ENCODE results near the gene ADNP. TPM values are rescaled to one million over a fixed set of nuclear protein-coding genes. Genes with fewer than 3 reads are reported as not detected.

The ADNP gene
- total and polyA plus RNA-seq, 7 donors: 12.0 to 52.6 (median 41.5) TPM

DNA sequence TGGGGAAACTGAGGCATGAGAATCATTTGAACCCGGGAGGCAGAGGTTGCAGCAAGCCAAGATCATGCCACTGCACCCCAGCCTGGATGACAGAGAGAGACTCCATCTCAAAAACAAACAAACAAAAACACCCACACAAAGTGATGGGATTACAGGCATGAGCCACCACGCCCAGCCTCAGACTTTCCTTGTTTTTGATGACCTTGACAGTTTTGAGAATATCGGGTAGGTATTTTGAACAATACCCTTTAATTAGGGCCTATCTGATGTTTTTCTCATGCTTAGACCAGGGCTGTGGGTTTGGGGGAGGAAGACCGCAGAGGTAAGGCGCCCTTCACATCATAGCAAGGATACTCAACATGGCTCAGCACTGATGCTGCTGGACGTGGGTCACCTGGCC lies 63.4 kb downstream of the ADNP start:
- Histone ChIP-seq H3K27me3 (no peaks in the 10 kb centered on the region), H3K9me3 (no peaks in the 10 kb centered on the region), H3K4me1 (no peaks in the 10 kb centered on the region), H3K36me3 (no peaks in the 10 kb centered on the region), H3K27ac (no peak overlapping the region), H3K4me3 (no peak overlapping the region)
- intact Hi-C loops (cut with DNase I): no loop called here
- TF ChIP-seq, protein P1, sequence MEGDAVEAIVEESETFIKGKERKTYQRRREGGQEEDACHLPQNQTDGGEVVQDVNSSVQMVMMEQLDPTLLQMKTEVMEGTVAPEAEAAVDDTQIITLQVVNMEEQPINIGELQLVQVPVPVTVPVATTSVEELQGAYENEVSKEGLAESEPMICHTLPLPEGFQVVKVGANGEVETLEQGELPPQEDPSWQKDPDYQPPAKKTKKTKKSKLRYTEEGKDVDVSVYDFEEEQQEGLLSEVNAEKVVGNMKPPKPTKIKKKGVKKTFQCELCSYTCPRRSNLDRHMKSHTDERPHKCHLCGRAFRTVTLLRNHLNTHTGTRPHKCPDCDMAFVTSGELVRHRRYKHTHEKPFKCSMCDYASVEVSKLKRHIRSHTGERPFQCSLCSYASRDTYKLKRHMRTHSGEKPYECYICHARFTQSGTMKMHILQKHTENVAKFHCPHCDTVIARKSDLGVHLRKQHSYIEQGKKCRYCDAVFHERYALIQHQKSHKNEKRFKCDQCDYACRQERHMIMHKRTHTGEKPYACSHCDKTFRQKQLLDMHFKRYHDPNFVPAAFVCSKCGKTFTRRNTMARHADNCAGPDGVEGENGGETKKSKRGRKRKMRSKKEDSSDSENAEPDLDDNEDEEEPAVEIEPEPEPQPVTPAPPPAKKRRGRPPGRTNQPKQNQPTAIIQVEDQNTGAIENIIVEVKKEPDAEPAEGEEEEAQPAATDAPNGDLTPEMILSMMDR (IDR thresholded peaks at IDR 0.05): no peak
- TF ChIP-seq POLR2A (IDR thresholded peaks at IDR 0.05) (no peak), POLR2AphosphoS5 (IDR thresholded peaks at IDR 0.05) (no peak), EP300 (IDR thresholded peaks at IDR 0.05) (no peak)
- no peak for DNase-seq
- WGBS, 2 donors: 92 to 97% methylated on average over 6 of the region's 6 CpGs

DNA sequence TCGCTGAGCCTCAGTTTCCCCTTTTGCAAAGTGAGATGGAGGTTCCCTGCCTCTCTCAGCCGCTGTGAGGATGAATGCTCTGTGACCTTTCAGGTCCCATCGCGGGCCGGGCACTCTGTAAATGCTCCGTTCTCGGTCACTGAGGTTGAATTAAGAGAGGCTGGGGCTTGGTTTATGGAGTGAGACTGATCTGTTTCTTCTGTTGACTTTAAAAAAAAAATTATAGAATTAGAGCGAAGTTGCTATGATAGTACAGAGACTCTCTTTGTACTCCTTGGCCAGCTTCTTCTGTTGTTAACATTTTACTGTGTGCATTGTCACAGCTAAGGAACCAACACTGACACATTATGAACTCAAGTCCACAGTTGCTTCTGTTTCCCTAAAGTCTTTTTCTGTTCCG lies 64.4 kb downstream of the ADNP start:
- no peaks in the 10 kb centered on the region for H3K4me1 ChIP-seq
- no peaks in the 10 kb centered on the region for H3K9me3 ChIP-seq
- 93% methylated on average over 9 of the region's 9 CpGs for WGBS, 2 donors
- H3K4me3 ChIP-seq: no peak overlapping the region
- no peaks in the 10 kb centered on the region for H3K36me3 ChIP-seq
- TF ChIP-seq EP300 (IDR thresholded peaks at IDR 0.05) (no peak), POLR2A (IDR thresholded peaks at IDR 0.05) (no peak), POLR2AphosphoS5 (IDR thresholded peaks at IDR 0.05) (no peak)
- TF ChIP-seq, protein P1 (IDR thresholded peaks at IDR 0.05): no peak
- H3K27me3 ChIP-seq: no peaks in the 10 kb centered on the region
- intact Hi-C loops (cut with DNase I): no loop called here
- no peak overlapping the region for H3K27ac ChIP-seq
- DNase-seq: no peak

DNA sequence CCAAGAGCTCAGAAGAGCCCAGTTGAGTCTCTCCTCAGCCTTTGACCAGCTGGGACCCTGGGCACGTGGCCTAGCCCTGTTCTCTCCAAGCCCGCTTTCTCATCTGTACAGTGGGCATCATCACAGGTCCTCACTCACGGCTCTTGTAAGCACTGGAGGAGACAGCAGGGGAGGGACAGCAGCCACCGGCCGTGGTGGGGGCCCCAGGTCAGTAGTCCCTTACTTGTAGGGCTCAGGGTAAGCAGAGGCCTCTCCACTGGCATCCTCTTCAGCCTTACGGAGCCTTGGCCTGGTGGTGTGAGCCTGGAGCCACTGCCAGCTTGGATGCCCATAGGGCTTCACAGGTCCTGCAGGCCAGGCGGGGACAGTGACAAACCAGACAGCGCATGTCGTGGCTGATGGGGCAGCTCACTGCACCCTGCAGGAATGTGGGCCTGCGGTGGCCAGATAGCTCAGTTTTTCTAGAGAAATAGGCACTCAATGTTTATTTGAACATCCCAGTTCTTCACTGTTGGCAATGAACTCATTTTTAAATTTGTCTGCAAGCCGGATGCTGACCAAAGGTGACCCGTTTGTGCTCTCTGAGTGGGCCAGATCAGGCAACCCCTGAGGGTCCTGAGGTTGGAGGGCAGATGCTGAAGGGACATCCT lies 65.1 kb downstream of the ADNP start:
- Histone ChIP-seq H3K4me1 (no peaks in the 10 kb centered on the region), H3K36me3 (no peaks in the 10 kb centered on the region), H3K27ac (no peak overlapping the region), H3K27me3 (no peaks in the 10 kb centered on the region), H3K4me3 (no peak overlapping the region), H3K9me3 (no peaks in the 10 kb centered on the region)
- intact Hi-C loops (cut with DNase I): no loop called here
- DNase-seq: no peak
- TF ChIP-seq POLR2AphosphoS5 (IDR thresholded peaks at IDR 0.05) (no peak), POLR2A (IDR thresholded peaks at IDR 0.05) (no peak), EP300 (IDR thresholded peaks at IDR 0.05) (no peak)
- TF ChIP-seq, protein P1 (IDR thresholded peaks at IDR 0.05): no peak
- WGBS, 2 donors: 92% methylated on average over 12 of the region's 12 CpGs

DNA sequence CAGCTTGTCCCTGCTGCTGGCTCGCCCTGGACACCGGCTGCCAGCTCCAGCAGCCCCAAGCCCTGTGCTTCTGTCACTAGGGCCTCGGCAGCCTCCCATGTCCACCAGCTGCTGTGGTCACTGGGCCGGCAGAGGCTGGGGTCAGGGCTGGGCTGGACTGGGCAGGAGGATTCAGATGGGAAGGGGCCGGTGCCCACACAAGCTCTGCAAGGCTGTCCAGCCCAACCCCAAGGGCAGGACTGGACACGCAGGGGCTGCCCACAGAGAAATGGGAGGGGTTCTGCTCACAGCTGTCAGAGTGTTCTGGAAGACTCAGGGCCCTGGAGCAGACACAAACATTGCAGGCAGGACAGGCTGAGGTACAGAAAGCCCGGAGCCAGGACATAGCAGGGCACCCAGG lies 65.6 kb downstream of the ADNP start:
- intact Hi-C loops (cut with DNase I): no loop called here
- WGBS, 2 donors: 83 to 85% methylated on average over 7 of the region's 7 CpGs

More for the DNA sequence above, 65.6 kb downstream of the ADNP start:
- Histone ChIP-seq H3K4me1 (no peaks in the 10 kb centered on the region), H3K27me3 (no peaks in the 10 kb centered on the region), H3K9me3 (no peaks in the 10 kb centered on the region), H3K36me3 (no peaks in the 10 kb centered on the region), H3K27ac (no peak overlapping the region), H3K4me3 (no peak overlapping the region)
- TF ChIP-seq, protein P1 (IDR thresholded peaks at IDR 0.05): no peak
- no peak for TF ChIP-seq POLR2A (IDR thresholded peaks at IDR 0.05)
- no peak for TF ChIP-seq EP300 (IDR thresholded peaks at IDR 0.05)
- TF ChIP-seq POLR2AphosphoS5 (IDR thresholded peaks at IDR 0.05): no peak
- no peak for DNase-seq

All from sigmoid colon (tissue), 7 donors.